ENCODE data around the gene CNR2.

CNR2 gene

GRCh38 chr1:23875382-23875781, 37.8 kb downstream of the CNR2 start:
- Histone ChIP-seq H3K79me2 (ENCODE audit: insufficient read depth, low read length) (no peaks in the 10 kb centered on the region), H2AFZ (ENCODE audit: low read length) (no peak overlapping the region), H3K9me3 (ENCODE audit: insufficient read depth, low read depth, low read length) (peaks cover 16% of the 10 kb centered on the region; the same call in 1 of the 2 replicates), H4K20me1 (ENCODE audit: insufficient read depth, low read length, poor library complexity, severe bottlenecking) (no peaks in the 10 kb centered on the region), H3K4me1 (ENCODE audit: insufficient read depth, low read length, poor library complexity, severe bottlenecking) (no peaks in the 10 kb centered on the region), H3F3A (ENCODE audit: low read depth) (no peaks in the 10 kb centered on the region), H3K27me3 (ENCODE audit: insufficient read depth, low read length, poor library complexity, severe bottlenecking) (no peaks in the 10 kb centered on the region), H3K4me3 (ENCODE audit: low read length, poor library complexity, severe bottlenecking) (no peak overlapping the region), H3K4me2 (ENCODE audit: low read depth, low read length, poor library complexity, severe bottlenecking) (no peak overlapping the region), H3K36me3 (ENCODE audit: insufficient read depth, low read length) (no peaks in the 10 kb centered on the region; the same call in 1 of the 2 replicates), H3K9me2 (replicated peaks; ENCODE audit: low read depth, low read length) (no peaks in the 10 kb centered on the region), H3K9ac (ENCODE audit: low read depth, low read length, poor library complexity, severe bottlenecking) (no peak overlapping the region)
- TF ChIP-seq EZH2phosphoT487 (IDR thresholded peaks at IDR 0.05; ENCODE audit: borderline replicate concordance), result no peak
- TF ChIP-seq CTCF (conservative IDR thresholded peaks at IDR 0.05; ENCODE audit: low read length), result no peak

- Histone ChIP-seq H3F3A (ENCODE audit: low read depth) (no peaks in the 10 kb centered on the region), H3K9me3 (ENCODE audit: insufficient read depth, low read depth, low read length) (no peaks in the 10 kb centered on the region), H3K36me3 (ENCODE audit: insufficient read depth, low read length) (no peaks in the 10 kb centered on the region; the same call in 1 of the 2 replicates), H2AFZ (ENCODE audit: low read length) (no peak overlapping the region), H4K20me1 (ENCODE audit: insufficient read depth, low read length, poor library complexity, severe bottlenecking) (no peaks in the 10 kb centered on the region), H3K9me2 (replicated peaks; ENCODE audit: low read depth, low read length) (no peaks in the 10 kb centered on the region), H3K27me3 (ENCODE audit: insufficient read depth, low read length, poor library complexity, severe bottlenecking) (peaks cover 4% of the 10 kb centered on the region), H3K9ac (ENCODE audit: low read depth, low read length, poor library complexity, severe bottlenecking) (no peak overlapping the region), H3K4me1 (ENCODE audit: insufficient read depth, low read length, poor library complexity, severe bottlenecking) (peaks cover 12% of the 10 kb centered on the region), H3K4me2 (ENCODE audit: low read depth, low read length, poor library complexity, severe bottlenecking) (no peak overlapping the region), H3K4me3 (ENCODE audit: low read length, poor library complexity, severe bottlenecking) (no peak overlapping the region), H3K79me2 (ENCODE audit: insufficient read depth, low read length) (no peaks in the 10 kb centered on the region)
- TF ChIP-seq CTCF (conservative IDR thresholded peaks at IDR 0.05; ENCODE audit: low read length), result no peak
Observed at GRCh38 chr1:23872421-23872820, 40.7 kb downstream of the CNR2 start.

- H3K27me3 ChIP-seq (ENCODE audit: insufficient read depth, low read length, poor library complexity, severe bottlenecking), result peaks cover 6% of the 10 kb centered on the region
- H3F3A ChIP-seq (ENCODE audit: low read depth), result no peaks in the 10 kb centered on the region
- H3K9ac ChIP-seq (ENCODE audit: low read depth, low read length, poor library complexity, severe bottlenecking), result peak overlapping the region; percentile 49
- peak overlapping the region; percentile 83 for H3K4me2 ChIP-seq (ENCODE audit: low read depth, low read length, poor library complexity, severe bottlenecking)
- no peaks in the 10 kb centered on the region for H3K36me3 ChIP-seq (ENCODE audit: insufficient read depth, low read length)
- H4K20me1 ChIP-seq (ENCODE audit: insufficient read depth, low read length, poor library complexity, severe bottlenecking), result no peaks in the 10 kb centered on the region
- TF ChIP-seq CTCF (conservative IDR thresholded peaks at IDR 0.05; ENCODE audit: low read length) (no peak), EZH2phosphoT487 (IDR thresholded peaks at IDR 0.05; ENCODE audit: borderline replicate concordance) (no peak)
- H3K4me3 ChIP-seq (ENCODE audit: low read length, poor library complexity, severe bottlenecking), result peak overlapping the region; percentile 83
- peaks cover 34% of the 10 kb centered on the region for H3K4me1 ChIP-seq (ENCODE audit: insufficient read depth, low read length, poor library complexity, severe bottlenecking)
- H3K9me2 ChIP-seq (replicated peaks; ENCODE audit: low read depth, low read length), result no peaks in the 10 kb centered on the region
- H3K9me3 ChIP-seq (ENCODE audit: insufficient read depth, low read depth, low read length), result no peaks in the 10 kb centered on the region
- no peaks in the 10 kb centered on the region for H3K79me2 ChIP-seq (ENCODE audit: insufficient read depth, low read length)
- H2AFZ ChIP-seq (ENCODE audit: low read length), result peak overlapping the region; percentile 89; the same call in 1 of the 2 replicates
Observed at GRCh38 chr1:23869051-23869450, 44.1 kb downstream of the CNR2 start.
